Measurements from ENCODE around the gene DUS3L. TPM values are rescaled to one million over a fixed set of nuclear protein-coding genes. Genes with fewer than 3 reads are reported as not detected.

DUS3L gene
- total and polyA plus RNA-seq, 8 donors: 14.8 to 66.6 (median 21.2) TPM

DNA sequence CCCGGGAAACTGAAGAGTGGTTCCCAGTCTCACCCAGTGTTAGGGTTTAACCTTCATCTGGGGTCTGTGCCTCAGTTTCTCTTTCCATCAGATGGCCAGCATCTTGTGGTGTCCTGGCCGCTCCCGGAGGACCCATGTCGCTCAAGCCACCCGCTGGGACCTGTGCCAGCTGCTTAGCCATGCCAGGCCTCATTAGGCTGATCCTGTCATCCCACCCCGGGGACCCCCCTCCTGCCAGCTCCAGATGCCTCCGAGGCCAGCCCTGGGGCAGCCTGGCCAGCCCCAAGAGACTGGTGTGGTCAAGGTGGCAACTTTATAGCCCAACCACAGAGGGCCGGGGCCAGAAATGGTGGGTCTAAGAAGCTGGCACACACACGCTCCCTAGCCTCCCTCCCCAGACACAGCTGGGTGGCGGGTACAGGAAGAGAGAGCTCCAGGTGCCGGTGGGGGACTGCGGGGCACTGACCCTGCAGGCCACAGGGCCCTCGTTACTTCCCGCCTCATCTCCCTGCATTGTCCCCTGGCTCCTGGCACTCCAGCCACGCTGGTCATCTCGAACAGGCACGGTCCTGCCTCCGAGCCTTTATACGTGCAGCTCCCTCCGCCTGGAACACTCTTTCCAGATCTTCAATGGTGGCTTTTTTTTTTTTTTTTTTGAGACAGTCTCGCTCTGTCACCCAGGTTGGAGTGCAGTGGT lies 17.3 kb upstream of the DUS3L start:
- peaks cover 0 to 5% (median 0%) of the 10 kb centered on the region in 3 donors for H3K4me1 ChIP-seq
- DNase-seq (peak in 4 of 6 donors; percentile 12 to 73 (median 60)), FAIRE-seq (no peak), ATAC-seq (no peak)
- 83 to 84% methylated on average over 21 of the region's 21 CpGs for WGBS, 2 donors
- intact Hi-C loops (cut with DNase I): loop anchor here in 1 of 3 donors (5.0 kb wide), 1 partner anchor 84 kb away; no protein-coding TSS in a partner anchor
- no peaks in the 10 kb centered on the region for H3K9me3 ChIP-seq
- no peak overlapping the region for H3K27ac ChIP-seq
- H3K36me3 ChIP-seq: no peaks in the 10 kb centered on the region
- H3K4me3 ChIP-seq: no peak overlapping the region
- H3K27me3 ChIP-seq: no peaks in the 10 kb centered on the region
- TF ChIP-seq, protein P1, sequence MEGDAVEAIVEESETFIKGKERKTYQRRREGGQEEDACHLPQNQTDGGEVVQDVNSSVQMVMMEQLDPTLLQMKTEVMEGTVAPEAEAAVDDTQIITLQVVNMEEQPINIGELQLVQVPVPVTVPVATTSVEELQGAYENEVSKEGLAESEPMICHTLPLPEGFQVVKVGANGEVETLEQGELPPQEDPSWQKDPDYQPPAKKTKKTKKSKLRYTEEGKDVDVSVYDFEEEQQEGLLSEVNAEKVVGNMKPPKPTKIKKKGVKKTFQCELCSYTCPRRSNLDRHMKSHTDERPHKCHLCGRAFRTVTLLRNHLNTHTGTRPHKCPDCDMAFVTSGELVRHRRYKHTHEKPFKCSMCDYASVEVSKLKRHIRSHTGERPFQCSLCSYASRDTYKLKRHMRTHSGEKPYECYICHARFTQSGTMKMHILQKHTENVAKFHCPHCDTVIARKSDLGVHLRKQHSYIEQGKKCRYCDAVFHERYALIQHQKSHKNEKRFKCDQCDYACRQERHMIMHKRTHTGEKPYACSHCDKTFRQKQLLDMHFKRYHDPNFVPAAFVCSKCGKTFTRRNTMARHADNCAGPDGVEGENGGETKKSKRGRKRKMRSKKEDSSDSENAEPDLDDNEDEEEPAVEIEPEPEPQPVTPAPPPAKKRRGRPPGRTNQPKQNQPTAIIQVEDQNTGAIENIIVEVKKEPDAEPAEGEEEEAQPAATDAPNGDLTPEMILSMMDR (IDR thresholded peaks at IDR 0.05): no peak

DNA sequence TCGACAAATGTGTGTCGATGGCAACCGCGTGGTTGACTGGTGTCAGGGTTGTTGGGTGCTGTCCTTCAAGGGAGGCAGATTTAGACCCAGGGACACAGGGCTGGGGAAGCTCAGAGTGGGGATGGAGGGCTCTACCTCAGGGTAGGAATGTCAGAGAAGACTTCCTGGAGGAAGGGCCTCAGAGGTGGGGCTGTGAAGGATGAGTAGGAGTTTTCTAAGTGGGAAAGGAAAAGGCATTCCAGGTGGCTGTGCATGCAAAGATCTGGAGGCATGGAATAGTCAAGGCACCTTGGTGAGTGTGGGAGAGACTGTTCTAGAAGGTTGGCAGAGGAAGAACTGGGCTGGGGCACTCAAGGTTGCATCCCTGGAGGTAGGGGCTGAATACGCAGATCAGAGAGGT lies 15.9 kb upstream of the DUS3L start:
- 87 to 90% methylated on average over 5 of the region's 5 CpGs for WGBS, 2 donors
- H3K4me1 ChIP-seq: peaks cover 0 to 5% (median 0%) of the 10 kb centered on the region in 3 donors
- DNase-seq: no peak
- intact Hi-C loops (cut with DNase I): loop anchor here in 1 of 3 donors (5.0 kb wide), 1 partner anchor 85 kb away; no protein-coding TSS in a partner anchor
- no peak overlapping the region for H3K27ac ChIP-seq
- TF ChIP-seq, protein P1 (IDR thresholded peaks at IDR 0.05): no peak
- no peaks in the 10 kb centered on the region for H3K9me3 ChIP-seq
- no peak for FAIRE-seq
- H3K27me3 ChIP-seq: no peaks in the 10 kb centered on the region
- no peak overlapping the region for H3K4me3 ChIP-seq
- no peak for ATAC-seq
- H3K36me3 ChIP-seq: no peaks in the 10 kb centered on the region

DNA sequence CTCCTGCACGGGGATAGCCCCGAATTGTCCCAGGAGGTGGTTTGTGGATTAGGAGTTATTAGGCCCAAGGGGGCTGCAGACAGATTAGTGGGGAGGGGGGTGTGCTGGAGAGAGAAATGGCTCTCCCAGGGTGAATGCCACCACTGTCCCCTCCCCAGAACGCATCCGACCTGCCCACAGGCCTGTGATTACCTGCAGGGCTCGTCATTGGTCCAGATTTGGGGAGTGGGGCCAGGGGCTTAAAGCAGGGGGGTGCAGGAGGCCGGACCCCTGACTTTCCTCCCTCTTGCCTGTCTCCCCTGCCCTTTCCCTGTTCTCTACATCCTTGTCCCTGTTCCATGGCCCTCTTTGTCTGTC lies 15.1 kb upstream of the DUS3L start:
- H3K27ac ChIP-seq: peak overlapping the region in 1 of 4 donors; percentile 71
- 27% methylated on average over 6 of the region's 6 CpGs for WGBS, 2 donors

DNA sequence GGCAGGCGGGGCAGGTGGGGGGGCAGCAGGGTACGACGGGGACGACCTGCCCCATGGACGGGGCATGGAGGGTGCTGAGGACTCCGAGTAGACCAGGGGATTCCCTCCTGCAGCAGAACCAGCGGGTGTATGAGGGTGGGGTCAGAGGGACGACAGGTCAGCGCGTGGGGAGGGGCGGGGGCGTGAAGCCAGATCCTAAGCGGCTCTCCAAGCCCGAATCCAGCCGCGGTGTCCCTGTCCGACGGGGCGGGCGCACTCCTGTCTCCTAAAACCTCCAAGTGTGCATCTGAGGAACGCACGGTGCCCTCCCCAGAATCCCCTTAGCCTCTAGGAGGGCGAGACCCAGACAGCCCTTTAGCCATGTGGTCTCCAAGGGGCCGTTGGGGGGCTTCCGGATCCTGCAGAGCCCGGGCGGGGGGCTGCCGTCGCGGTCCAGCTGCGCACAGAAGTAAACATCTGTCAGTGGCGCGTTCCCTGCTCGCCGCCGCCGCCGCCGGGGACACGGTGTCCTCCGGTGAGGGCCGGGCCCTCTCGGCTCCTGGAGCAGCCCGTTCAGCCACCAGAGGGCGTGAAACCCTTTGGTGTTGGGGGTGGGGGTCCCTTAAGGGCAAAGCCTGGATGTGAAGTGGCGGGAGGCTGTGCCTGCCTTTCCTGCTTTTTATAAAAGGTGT lies 14.6 kb upstream of the DUS3L start:
- DNase-seq (peak; percentile 75 to 94 (median 90)), ATAC-seq (peak; percentile 62 to 73 (median 67)), FAIRE-seq (no peak)
- no peaks in the 10 kb centered on the region for H3K27me3 ChIP-seq
- intact Hi-C loops (cut with DNase I): loop anchor here in 1 of 3 donors (5.0 kb wide), 1 partner anchor 87 kb away; no protein-coding TSS in a partner anchor
- TF ChIP-seq, protein P1 (IDR thresholded peaks at IDR 0.05): peak; percentile 76 to 85 (median 80)
- peak overlapping the region; percentile 30 to 61 (median 54) for H3K4me3 ChIP-seq
- no peaks in the 10 kb centered on the region for H3K36me3 ChIP-seq
- H3K27ac ChIP-seq: peak overlapping the region; percentile 33 to 78 (median 65)
- H3K4me1 ChIP-seq: peaks cover 0 to 10% (median 0%) of the 10 kb centered on the region in 3 donors
- no peaks in the 10 kb centered on the region for H3K9me3 ChIP-seq
- 1% methylated on average over 40 to 46 of the region's 46 CpGs for WGBS, 2 donors

More for the DNA sequence above, 15.1 kb upstream of the DUS3L start:
- Histone ChIP-seq H3K4me3 (peak overlapping the region in 3 of 4 donors; percentile 52 to 61 (median 55)), H3K4me1 (peaks cover 0 to 5% (median 0%) of the 10 kb centered on the region in 3 donors), H3K9me3 (no peaks in the 10 kb centered on the region), H3K36me3 (no peaks in the 10 kb centered on the region), H3K27me3 (no peaks in the 10 kb centered on the region)
- TF ChIP-seq, protein P1 (IDR thresholded peaks at IDR 0.05): peak in 1 of 4 donors; percentile 3
- ATAC-seq (no peak), FAIRE-seq (no peak), DNase-seq (peak in 3 of 6 donors; percentile 24 to 62 (median 41))
- intact Hi-C loops (cut with DNase I): loop anchor here in 1 of 3 donors (5.0 kb wide), 1 partner anchor 86 kb away; no protein-coding TSS in a partner anchor

All from pancreas (tissue), 10 donors.